Tibial nerve (tissue), 4 donors: Measurements from ENCODE around the gene TMEM63B.

ENCODE experiments used
- EP300 ChIP-seq, 2 donors: sonication (generic); formaldehyde crosslinking; IDR thresholded peaks; one replicate each; pipeline ENCODE4 v1.6.1; 2017; ENCODE audit warnings: antibody characterized with exemption in 2 of 2, mild to moderate bottlenecking in 1 of 2
- TF ChIP-seq, protein P1 (sequence below), 5 experiments: fragments of 200-600 bp in 3 of 5; fragments of 450-650 bp in 2 of 5; sonication (generic) in 3 of 5; IDR thresholded peaks; one replicate each; pipeline ENCODE4 v1.5.1; 2016 to 2019; ENCODE audit warnings: antibody characterized with exemption in 5 of 5, mild to moderate bottlenecking in 3 of 5, moderate library complexity in 2 of 5

DNA sequence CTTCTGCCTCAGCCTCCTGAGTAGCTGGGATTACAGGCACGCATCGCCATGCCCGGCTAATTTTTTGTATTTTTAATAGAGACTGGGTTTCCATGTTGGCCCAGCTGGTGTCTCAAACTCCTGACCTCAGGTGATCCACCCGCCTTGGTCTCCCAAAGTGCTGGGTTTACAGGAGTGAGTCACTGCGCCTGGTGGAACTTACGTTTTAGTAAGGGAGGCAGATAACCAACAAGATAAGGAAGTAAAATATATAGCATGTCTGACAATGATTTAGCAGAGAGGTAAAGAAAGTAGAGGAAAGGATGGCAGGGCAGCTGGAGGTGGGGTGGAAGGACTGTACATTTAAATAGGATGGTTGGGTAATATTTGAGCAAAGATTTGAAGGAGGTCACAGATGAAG, 76.6 kb downstream of the TMEM63B start:
- TF ChIP-seq, protein P1, sequence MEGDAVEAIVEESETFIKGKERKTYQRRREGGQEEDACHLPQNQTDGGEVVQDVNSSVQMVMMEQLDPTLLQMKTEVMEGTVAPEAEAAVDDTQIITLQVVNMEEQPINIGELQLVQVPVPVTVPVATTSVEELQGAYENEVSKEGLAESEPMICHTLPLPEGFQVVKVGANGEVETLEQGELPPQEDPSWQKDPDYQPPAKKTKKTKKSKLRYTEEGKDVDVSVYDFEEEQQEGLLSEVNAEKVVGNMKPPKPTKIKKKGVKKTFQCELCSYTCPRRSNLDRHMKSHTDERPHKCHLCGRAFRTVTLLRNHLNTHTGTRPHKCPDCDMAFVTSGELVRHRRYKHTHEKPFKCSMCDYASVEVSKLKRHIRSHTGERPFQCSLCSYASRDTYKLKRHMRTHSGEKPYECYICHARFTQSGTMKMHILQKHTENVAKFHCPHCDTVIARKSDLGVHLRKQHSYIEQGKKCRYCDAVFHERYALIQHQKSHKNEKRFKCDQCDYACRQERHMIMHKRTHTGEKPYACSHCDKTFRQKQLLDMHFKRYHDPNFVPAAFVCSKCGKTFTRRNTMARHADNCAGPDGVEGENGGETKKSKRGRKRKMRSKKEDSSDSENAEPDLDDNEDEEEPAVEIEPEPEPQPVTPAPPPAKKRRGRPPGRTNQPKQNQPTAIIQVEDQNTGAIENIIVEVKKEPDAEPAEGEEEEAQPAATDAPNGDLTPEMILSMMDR (IDR thresholded peaks at IDR 0.05) = no peak
- no peak for TF ChIP-seq EP300 (IDR thresholded peaks at IDR 0.05)
